Aorta (tissue), 5 donors: ENCODE measurements around the gene MRFAP1. TPM values are rescaled to one million over a fixed set of nuclear protein-coding genes. Genes with fewer than 3 reads are reported as not detected.

Experiments used
- ATAC-seq: fragments of 200-7000 bp; cut with Tn5 transposase; one replicate; pipeline ENCODE4 v1.9.1; 2022; ENCODE audit warnings: moderate library complexity; ENCODE audit not compliant: low FRiP score
- DNase-seq, 2 donors: peaks; one replicate each; pipeline ENCODE4 v3.0.0-alpha.2; 2020
- H3K27ac ChIP-seq, 2 donors: one replicate each; pipeline ENCODE4 v1.5.1; 2013; ENCODE audit warnings: low read length in 2 of 2, mild to moderate bottlenecking in 2 of 2, moderate library complexity in 2 of 2, control low read depth in 1 of 2, inconsistent platforms in 1 of 2, low read depth in 1 of 2
- H3K27me3 ChIP-seq, 2 donors: one replicate each; pipeline ENCODE4 v1.6.1; 2013; ENCODE audit warnings: control low read depth in 1 of 2, low read length in 1 of 2, mild to moderate bottlenecking in 1 of 2, moderate library complexity in 1 of 2; ENCODE audit not compliant: insufficient read depth in 2 of 2, control insufficient read depth in 1 of 2
- H3K36me3 ChIP-seq, 2 donors: one replicate each; pipeline ENCODE4 v1.6.1; 2013; ENCODE audit warnings: control low read depth in 1 of 2, low read length in 1 of 2, mild to moderate bottlenecking in 1 of 2; ENCODE audit not compliant: insufficient read depth in 2 of 2, control insufficient read depth in 1 of 2
- H3K4me1 ChIP-seq, 2 donors: one replicate each; pipeline ENCODE4 v1.6.1; 2013; ENCODE audit warnings: low read length in 2 of 2, control low read depth in 1 of 2, mild to moderate bottlenecking in 1 of 2, moderate library complexity in 1 of 2; ENCODE audit not compliant: insufficient read depth in 2 of 2, control insufficient read depth in 1 of 2
- H3K4me3 ChIP-seq, 2 donors: one replicate each; pipeline ENCODE4 v1.5.1; 2013; ENCODE audit warnings: low read length in 2 of 2, control low read depth in 1 of 2, mild to moderate bottlenecking in 1 of 2
- H3K9me3 ChIP-seq: one replicate; pipeline ENCODE4 v1.6.1; 2013; ENCODE audit warnings: mild to moderate bottlenecking, low read length; ENCODE audit not compliant: control insufficient read depth
- WGBS, 2 donors: extraction: QIAGEN DNeasy Blood & Tissue Kit; methylation state at CpG; one replicate each; pipeline ENCODE4 v1.1.7; 2013; 5-methylcytosine and 5-hydroxymethylcytosine counted together
- intact Hi-C, 2 donors: fragments of 100-400 bp; cut with DNase I; formaldehyde crosslinking; loops; one replicate each; pipeline versions ENCODE4 v1.14.2 to v1.15.0; 2022
- long read RNA-seq, 2 donors: library from polyadenylated mRNA; unstranded; transcript quantifications; one replicate each; pipeline ENCODE4 v2.0.0, GENCODE V29; 2020 to 2021
- polyA plus RNA-seq, 2 donors: library from polyadenylated mRNA; stranded (reverse); fragments of 200-250 nt; gene quantifications; one replicate each; pipeline ENCODE4 v1.2.3, GENCODE V29; 2013
- total RNA-seq, 2 donors: library from RNA; stranded (reverse); fragmentation: NEBNext Ultra II Directional; extraction: Animal tissue kit (Norgen Biotek cat#: 25700); gene quantifications; one replicate each; pipeline ENCODE4 v1.2.1, GENCODE V29; 2021
- donor health status: healthy with polysubstance abuse.
- donor health status: Bipolar disorder and iron deficiency.
- donor health status: DM: no; HTN: no; CAD: no.
- donor health status: DM: no; HTN: no; CAD: no.
- donor health status: DM: yes; HTN: yes; CAD: no.

MRFAP1 gene
- 100 to 1,000 TPM; 244 to 263 TPM for total RNA-seq
- 100 to 1,000 TPM; 326 to 419 TPM for polyA plus RNA-seq
- long read RNA-seq, donor 1, transcript MRFAP1-201 (3 exons, 2,049 nt): minor isoform, 289 of 1,016 reads
- long read RNA-seq, donor 1, transcript MRFAP1-204 (1 exons, 1,982 nt): minor isoform, 10 of 1,016 reads
- long read RNA-seq, donor 1, transcript MRFAP1-202 (2 exons, 1,584 nt): major isoform, 715 of 1,016 reads
- long read RNA-seq, donor 1, partial matches to known transcripts: 0 of 1,016 reads
- long read RNA-seq, donor 1, other reads (novel, unspliced or antisense): 2 of 1,016 reads
- long read RNA-seq, donor 2, transcript MRFAP1-201 (3 exons, 2,049 nt): minor isoform, 22 of 87 reads
- long read RNA-seq, donor 2, transcript MRFAP1-202 (2 exons, 1,584 nt): major isoform, 61 of 87 reads
- long read RNA-seq, donor 2, partial matches to known transcripts: 0 of 87 reads
- long read RNA-seq, donor 2, other reads (novel, unspliced or antisense): 0 of 87 reads

DNA sequence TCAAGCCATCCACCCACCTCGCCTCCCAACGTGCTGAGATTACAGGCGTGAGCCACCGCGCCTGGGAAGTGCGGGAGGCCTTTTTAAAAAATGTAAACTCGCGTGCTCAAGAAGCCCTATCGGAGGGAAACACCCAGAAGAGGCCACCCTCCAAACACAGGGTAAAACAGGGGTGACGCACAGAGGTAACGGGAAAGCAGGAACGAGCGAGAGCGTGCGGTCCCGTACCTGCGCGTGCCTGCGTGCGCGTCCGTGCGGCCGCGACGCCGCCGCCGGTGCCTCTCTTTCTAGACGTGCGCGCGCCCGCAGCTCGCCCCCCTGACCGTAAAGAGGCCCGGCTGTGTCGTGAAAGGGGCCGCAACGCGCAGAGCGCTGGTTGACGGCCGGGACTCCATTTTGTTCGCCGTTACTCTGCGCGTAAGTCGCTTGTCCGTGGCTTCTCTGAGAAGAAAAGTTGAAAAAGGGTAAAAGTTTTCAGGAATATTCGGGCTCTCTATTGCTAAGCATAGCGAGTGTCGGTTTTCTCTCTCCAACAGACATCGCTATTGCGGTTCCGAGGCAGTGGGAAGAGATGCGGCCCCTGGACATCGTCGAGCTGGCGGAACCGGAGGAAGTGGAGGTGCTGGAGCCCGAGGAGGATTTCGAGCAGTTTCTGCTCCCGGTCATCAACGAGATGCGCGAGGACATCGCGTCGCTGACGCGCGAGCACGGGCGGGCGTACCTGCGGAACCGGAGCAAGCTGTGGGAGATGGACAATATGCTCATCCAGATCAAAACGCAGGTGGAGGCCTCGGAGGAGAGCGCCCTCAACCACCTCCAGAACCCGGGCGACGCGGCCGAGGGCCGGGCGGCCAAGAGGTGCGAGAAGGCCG is at the start of gene MRFAP1:
Gene MRFAP1 (plus strand): TSS at position 394 of the 872 bp plus-strand sequence. CDS start 178 bp downstream, at position 572.
- peak within 1 kb of the TSS; percentile 38 to 89 for H3K27ac ChIP-seq
- peaks cover 0 to 6% of the 10 kb centered on the region in 2 donors for H3K4me1 ChIP-seq
- intact Hi-C loops: loop anchor here (2.0 to 5.0 kb wide), 2 partner anchors 72 to 74 kb away; no protein-coding TSS in a partner anchor
- peaks cover 0 to 2% of the 10 kb centered on the region in 2 donors for H3K36me3 ChIP-seq
- ATAC-seq (peak; percentile 98), DNase-seq (peak; percentile 97 to 98)
- H3K9me3 ChIP-seq: no peaks in the 10 kb centered on the region
- no peaks in the 10 kb centered on the region for H3K27me3 ChIP-seq
- peak within 1 kb of the TSS; percentile 5 to 81 for H3K4me3 ChIP-seq
- WGBS, 2 donors: 0% methylated on average over 90 of the region's 90 CpGs

DNA sequence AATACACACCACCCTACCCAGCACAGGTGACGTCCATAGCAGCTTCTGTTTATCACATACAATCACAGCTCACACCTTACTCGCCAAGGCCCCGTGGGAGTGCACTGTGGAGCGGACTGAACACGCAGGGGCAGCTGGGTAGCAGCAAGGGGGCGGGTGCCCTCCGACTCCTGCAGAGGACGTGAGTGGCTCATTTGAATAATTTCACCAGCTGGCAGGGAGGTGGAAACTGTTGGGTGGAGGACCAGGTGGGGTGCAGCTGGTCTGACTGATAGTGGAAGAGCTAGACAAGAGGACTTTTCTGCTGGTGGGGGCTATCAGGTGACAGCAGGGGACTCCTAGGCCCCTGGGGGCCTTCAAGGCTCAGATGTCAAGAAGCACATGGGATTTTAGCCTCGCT is 49.2 kb upstream of the MRFAP1 start:
- Histone ChIP-seq H3K27me3 (no peaks in the 10 kb centered on the region), H3K9me3 (no peaks in the 10 kb centered on the region), H3K4me1 (no peaks in the 10 kb centered on the region), H3K27ac (no peak overlapping the region), H3K4me3 (no peak overlapping the region), H3K36me3 (peaks cover 0 to 4% of the 10 kb centered on the region in 2 donors)
- ATAC-seq: no peak
- intact Hi-C loops: no loop called here
- DNase-seq: no peak
- WGBS, 2 donors: 77 to 91% methylated on average over 9 of the region's 9 CpGs

DNA sequence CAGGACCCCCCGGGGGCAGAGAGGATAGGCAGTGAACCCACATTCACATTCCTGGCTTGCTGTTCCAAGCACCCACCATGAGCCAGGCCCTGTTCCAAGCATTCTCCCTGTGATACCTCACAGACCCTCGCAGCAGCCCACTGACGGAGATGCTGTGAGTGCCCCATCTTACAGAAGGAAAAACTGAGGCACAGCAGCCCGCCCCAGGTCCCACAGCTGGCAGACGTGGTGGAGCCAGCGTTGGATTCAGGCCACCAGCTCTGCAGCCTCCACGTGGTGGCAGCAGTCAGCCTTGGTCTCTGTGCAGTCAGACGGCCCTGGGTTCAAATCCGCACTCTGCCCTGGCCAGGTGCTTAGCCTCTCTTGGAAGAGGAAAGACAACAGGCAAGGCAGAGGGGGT is 48.7 kb upstream of the MRFAP1 start:
- ATAC-seq (no peak), DNase-seq (no peak)
- WGBS, 2 donors: 76 to 80% methylated on average over 9 of the region's 9 CpGs
- H3K27me3 ChIP-seq: no peaks in the 10 kb centered on the region
- H3K27ac ChIP-seq: no peak overlapping the region
- intact Hi-C loops: no loop called here
- peaks cover 0 to 4% of the 10 kb centered on the region in 2 donors for H3K36me3 ChIP-seq
- no peak overlapping the region for H3K4me3 ChIP-seq
- H3K9me3 ChIP-seq: no peaks in the 10 kb centered on the region
- H3K4me1 ChIP-seq: no peaks in the 10 kb centered on the region

DNA sequence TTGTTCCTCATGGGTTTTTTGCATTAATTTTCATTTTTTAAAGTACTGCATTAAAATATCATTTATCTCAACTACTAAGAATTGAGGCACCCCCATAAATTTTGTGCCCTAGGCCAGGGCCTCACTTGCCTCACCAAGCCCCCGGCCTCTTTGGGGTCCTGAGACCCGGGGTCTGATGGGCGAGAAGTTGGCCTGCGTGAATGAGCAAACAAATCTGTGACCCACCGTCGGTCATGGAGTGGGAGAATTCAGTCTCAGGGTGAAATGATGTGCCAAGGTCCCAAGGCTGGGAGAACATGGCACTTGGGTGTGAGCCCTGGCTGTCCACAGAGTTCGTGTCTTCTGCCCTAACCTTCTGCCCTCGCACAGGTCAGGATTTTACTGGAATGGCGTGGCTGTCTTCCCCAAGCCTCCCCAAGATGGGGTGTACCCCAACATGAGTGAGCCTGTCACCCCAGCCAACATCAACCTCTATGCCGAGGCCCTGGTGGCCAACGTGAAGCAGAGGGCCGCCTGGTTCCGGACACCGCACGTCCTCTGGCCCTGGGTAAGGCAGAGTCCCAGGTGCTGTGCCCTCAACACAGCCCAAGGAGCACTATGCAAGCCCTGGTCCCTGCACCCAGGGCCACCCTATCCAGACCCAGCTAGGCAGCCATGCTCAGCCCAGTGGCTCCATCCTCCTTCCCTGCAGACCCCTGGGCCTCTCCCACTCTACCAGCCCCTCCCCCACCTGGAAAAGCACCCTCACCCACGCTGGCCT is 47.5 kb upstream of the MRFAP1 start:
- H3K36me3 ChIP-seq: peaks cover 0 to 9% of the 10 kb centered on the region in 2 donors

DNA sequence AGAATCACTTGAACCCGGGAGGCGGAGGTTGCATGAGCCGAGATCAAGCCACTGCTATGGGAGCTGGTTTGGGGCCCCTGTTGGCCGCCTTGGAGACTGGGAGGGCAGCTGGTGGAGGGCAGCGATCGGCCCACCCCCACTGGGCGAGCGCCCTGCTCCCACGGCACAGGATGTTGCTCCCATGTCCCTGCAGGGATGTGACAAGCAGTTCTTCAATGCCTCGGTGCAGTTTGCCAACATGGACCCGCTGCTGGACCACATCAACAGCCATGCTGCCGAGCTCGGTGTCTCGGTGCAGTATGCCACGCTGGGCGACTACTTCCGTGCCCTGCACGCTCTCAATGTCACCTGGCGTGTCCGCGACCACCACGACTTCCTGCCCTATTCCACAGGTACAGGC is 46.1 kb upstream of the MRFAP1 start:
- WGBS, 2 donors: 95 to 96% methylated on average over 22 of the region's 22 CpGs
- no peak for ATAC-seq
- Histone ChIP-seq H3K27ac (no peak overlapping the region), H3K4me1 (no peaks in the 10 kb centered on the region), H3K27me3 (no peaks in the 10 kb centered on the region), H3K36me3 (peaks cover 0 to 9% of the 10 kb centered on the region in 2 donors), H3K9me3 (no peaks in the 10 kb centered on the region), H3K4me3 (no peak overlapping the region)
- intact Hi-C loops: no loop called here
- no peak for DNase-seq

More for the DNA sequence above, 47.5 kb upstream of the MRFAP1 start:
- no peaks in the 10 kb centered on the region for H3K4me1 ChIP-seq
- no peak for DNase-seq
- no peaks in the 10 kb centered on the region for H3K9me3 ChIP-seq
- H3K4me3 ChIP-seq: no peak overlapping the region
- H3K27ac ChIP-seq: no peak overlapping the region
- WGBS, 2 donors: 89 to 92% methylated on average over 16 of the region's 16 CpGs
- H3K27me3 ChIP-seq: no peaks in the 10 kb centered on the region
- intact Hi-C loops: no loop called here
- ATAC-seq: no peak

DNA sequence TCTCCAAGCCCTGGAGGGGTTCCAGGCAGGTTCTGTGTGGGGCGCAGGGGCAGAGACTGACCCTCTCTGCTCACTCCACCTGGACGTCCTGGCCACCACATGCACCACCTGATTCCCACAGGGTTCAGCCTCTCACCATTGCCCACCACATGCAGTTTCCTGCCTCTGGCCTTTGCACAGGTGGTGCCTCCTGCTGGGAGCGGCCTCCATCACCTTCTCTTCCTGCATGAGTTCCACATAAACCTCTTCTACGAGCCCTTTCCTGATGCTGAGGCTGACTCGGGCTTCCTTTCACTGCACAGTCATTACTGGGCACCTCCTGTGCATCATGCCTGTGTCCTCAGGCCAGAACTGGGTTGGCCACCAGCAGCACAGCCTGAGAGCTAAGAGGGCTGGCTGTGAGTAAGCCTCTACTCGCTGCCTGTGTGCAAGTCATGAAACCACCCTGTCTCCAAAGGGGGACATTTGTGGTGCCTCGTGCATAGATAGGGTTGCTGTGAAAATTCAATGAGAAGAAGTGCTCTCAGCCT is 45.6 kb upstream of the MRFAP1 start:
- ATAC-seq (no peak), DNase-seq (no peak)
- H3K4me3 ChIP-seq: no peak overlapping the region
- 87 to 89% methylated on average over 7 of the region's 7 CpGs for WGBS, 2 donors
- no peaks in the 10 kb centered on the region for H3K4me1 ChIP-seq
- H3K36me3 ChIP-seq: peaks cover 0 to 10% of the 10 kb centered on the region in 2 donors
- H3K27ac ChIP-seq: no peak overlapping the region
- H3K9me3 ChIP-seq: no peaks in the 10 kb centered on the region
- H3K27me3 ChIP-seq: no peaks in the 10 kb centered on the region
- intact Hi-C loops: no loop called here

DNA sequence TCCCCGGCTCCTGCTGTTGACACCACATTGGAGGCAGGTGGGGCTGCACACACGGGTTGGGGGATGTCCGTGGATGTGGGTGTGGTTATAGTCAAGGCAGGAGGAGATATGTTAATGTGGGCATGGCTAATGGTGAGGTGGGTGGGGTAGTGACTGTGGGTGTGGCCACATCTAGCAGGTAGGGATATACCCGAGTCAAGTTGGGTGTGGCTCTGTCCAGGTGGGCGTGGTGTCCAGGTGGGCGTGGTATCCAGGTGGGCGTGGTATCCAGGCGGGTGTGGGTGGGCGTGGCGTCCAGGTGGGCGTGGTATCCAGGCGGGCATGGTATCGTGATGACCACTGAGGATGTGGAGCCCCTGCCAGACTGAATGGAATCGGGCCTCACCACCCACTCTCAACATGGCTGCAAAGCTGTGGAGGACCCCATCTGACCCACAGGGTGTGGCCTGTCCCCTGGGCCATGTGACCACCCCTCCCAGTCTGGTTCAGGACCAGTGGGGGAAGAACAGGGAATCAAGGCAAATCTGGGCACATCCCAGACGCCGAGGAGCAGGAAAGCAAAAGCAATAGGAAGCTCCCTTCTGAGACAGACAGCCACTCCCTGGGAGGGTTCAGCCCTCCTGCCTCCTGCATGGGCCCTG is 44.5 kb upstream of the MRFAP1 start:
- ATAC-seq (no peak), DNase-seq (no peak)
- H3K27ac ChIP-seq: no peak overlapping the region
- H3K4me1 ChIP-seq: no peaks in the 10 kb centered on the region
- no peaks in the 10 kb centered on the region for H3K9me3 ChIP-seq
- H3K36me3 ChIP-seq: peaks cover 0 to 12% of the 10 kb centered on the region in 2 donors
- WGBS, 2 donors: 69 to 72% methylated on average over 16 of the region's 16 CpGs
- H3K4me3 ChIP-seq: no peak overlapping the region
- intact Hi-C loops: no loop called here
- H3K27me3 ChIP-seq: no peaks in the 10 kb centered on the region

DNA sequence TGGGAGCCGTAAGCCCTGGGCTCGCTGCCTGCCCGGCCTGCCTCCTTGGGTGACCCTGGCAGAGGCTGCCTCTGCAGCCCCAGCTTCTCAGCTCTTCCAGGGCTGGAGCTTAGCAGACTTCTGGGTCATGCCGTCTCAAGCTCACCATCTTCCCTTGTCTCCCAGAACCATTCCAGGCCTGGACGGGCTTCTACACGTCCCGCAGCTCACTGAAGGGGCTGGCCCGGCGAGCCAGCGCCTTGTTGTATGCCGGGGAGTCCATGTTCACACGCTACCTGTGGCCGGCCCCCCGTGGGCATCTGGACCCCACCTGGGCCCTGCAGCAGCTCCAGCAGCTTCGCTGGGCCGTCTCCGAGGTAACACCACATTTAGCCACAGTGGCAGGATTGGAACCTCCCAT is 43.5 kb upstream of the MRFAP1 start:
- Histone ChIP-seq H3K9me3 (no peaks in the 10 kb centered on the region), H3K36me3 (peaks cover 0 to 14% of the 10 kb centered on the region in 2 donors), H3K27me3 (no peaks in the 10 kb centered on the region), H3K27ac (no peak overlapping the region), H3K4me3 (no peak overlapping the region), H3K4me1 (no peaks in the 10 kb centered on the region)
- DNase-seq: no peak
- ATAC-seq: no peak
- intact Hi-C loops: no loop called here
- 94% methylated on average over 15 to 17 of the region's 17 CpGs for WGBS, 2 donors
